SU-DHL-6 (cell line): ENCODE data around the gene HNRNPLL.
"Not testable (repeated sequence)": the region's sequence is repeated elsewhere in the genome, so short reads cannot be mapped to it uniquely, and the experiment has no call there.

Experiments used
- H2AFZ ChIP-seq: fragments of 200-600 bp; sonication (generic); 2 replicates; pipeline ENCODE4 v1.6.1; 2014; ENCODE audit warnings: low read depth, mild to moderate bottlenecking, moderate library complexity, mixed read lengths, antibody characterized with exemption, low read length; ENCODE audit not compliant: severe bottlenecking
- H3F3A ChIP-seq: fragments of 200-600 bp; shearing (Covaris generic); 2 replicates; pipeline ENCODE4 v1.6.0; 2016; ENCODE audit warnings: antibody characterized with exemption, mild to moderate bottlenecking; ENCODE audit not compliant: insufficient read depth
- H3K27ac ChIP-seq: fragments of 200-600 bp; sonication (generic); 2 replicates; pipeline ENCODE4 v1.5.1; 2016; ENCODE audit warnings: low read depth, mild to moderate bottlenecking, low read length, moderate library complexity, mixed read lengths
- H3K27me3 ChIP-seq: fragments of 200-600 bp; sonication (generic), shearing (Covaris generic); 2 replicates; pipeline ENCODE4 v1.6.0; 2014; ENCODE audit warnings: mild to moderate bottlenecking, low read length
- H3K36me3 ChIP-seq: fragments of 200-600 bp; sonication (generic); 2 replicates; pipeline ENCODE4 v1.6.1; 2014; ENCODE audit warnings: mild to moderate bottlenecking, low read length, mixed read lengths
- H3K4me2 ChIP-seq: fragments of 300-600, 200-600 bp; shearing (Covaris generic), sonication (generic); 2 replicates; pipeline ENCODE4 v1.6.0; 2014; ENCODE audit warnings: low read length, low read depth, mild to moderate bottlenecking; ENCODE audit not compliant: poor library complexity, severe bottlenecking
- H3K4me3 ChIP-seq: fragments of 200-600 bp; sonication (generic); 2 replicates; pipeline ENCODE4 v1.5.1; 2014; ENCODE audit warnings: antibody characterized with exemption, low read length, mild to moderate bottlenecking, mixed read lengths; ENCODE audit not compliant: insufficient read depth, poor library complexity, severe bottlenecking
- H3K79me2 ChIP-seq: fragments of 200-600 bp; sonication (generic); 2 replicates; pipeline ENCODE4 v1.6.1; 2014; ENCODE audit warnings: mild to moderate bottlenecking, low read length, moderate library complexity; ENCODE audit not compliant: insufficient read depth
- H3K9ac ChIP-seq: fragments of 200-600 bp; sonication (generic); 2 replicates; pipeline ENCODE4 v1.7.0; 2014; ENCODE audit warnings: mild to moderate bottlenecking, low read length
- H3K9me2 ChIP-seq: fragments of 200-600 bp; sonication (generic); replicated peaks from 2 replicates; pipeline ENCODE4 v1.6.1; 2014; ENCODE audit warnings: low read length; ENCODE audit not compliant: insufficient read depth
- H3K9me3 ChIP-seq: fragments of 200-600 bp; sonication (generic); 2 replicates; pipeline ENCODE4 v1.6.1; 2014; ENCODE audit warnings: low read length, mixed read lengths; ENCODE audit not compliant: insufficient read depth
- H4K20me1 ChIP-seq: fragments of 200-600 bp; sonication (generic); 2 replicates; pipeline ENCODE4 v1.6.1; 2014; ENCODE audit warnings: low read depth, mild to moderate bottlenecking, antibody characterized with exemption, low read length, moderate library complexity, mixed read lengths
- EZH2phosphoT487 ChIP-seq: fragments of 200-600 bp; sonication (generic), shearing (Covaris generic); conservative IDR thresholded peaks from 2 replicates; pipeline ENCODE4 v1.6.1; 2018; ENCODE audit warnings: mild to moderate bottlenecking, antibody characterized with exemption, low read length, moderate library complexity, mixed read lengths
- TF ChIP-seq, protein P1 (sequence below): fragments of 200-600 bp; sonication (generic); IDR thresholded peaks from one replicate; pipeline ENCODE4 v1.5.1; 2017; ENCODE audit warnings: antibody characterized with exemption, mild to moderate bottlenecking, low read length, moderate library complexity; ENCODE audit not compliant: insufficient read depth, poor library complexity, severe bottlenecking

The HNRNPLL gene

DNA sequence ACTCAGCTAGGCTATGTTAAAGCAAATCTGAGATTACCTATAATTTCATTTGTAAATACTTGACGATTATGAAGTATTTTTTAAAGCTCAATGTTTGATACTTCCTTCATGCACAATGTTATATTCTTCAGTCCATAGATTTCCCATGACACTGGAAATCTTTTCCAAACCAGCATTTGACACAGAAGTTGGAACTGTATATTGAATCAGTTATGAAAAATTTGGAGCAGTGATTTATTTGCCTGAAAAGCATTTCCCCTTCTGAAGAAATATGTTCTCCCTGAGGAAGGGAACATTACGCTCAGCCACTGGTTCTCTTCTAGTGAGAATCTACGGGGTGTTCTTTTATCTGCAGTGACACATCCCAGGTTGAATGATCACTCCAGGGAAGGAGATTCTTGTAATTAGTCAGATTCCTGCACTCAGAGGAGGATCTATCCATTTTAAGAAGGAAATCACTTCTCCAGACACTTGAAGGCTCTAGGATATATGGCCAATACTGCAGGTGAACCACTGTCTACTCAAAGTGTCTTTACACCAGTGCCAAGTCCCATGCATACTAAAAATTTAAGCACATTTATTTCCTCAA, 64.7 kb downstream of the HNRNPLL start:
- Histone ChIP-seq H4K20me1 (no peaks in the 10 kb centered on the region), H3F3A (no peaks in the 10 kb centered on the region), H3K9me3 (no peaks in the 10 kb centered on the region), H3K4me3 (no peak overlapping the region), H3K36me3 (no peaks in the 10 kb centered on the region), H3K27me3 (no peaks in the 10 kb centered on the region), H3K27ac (no peak overlapping the region), H3K4me2 (no peak overlapping the region), H3K9ac (no peak overlapping the region), H3K79me2 (no peaks in the 10 kb centered on the region), H3K9me2 (no peaks in the 10 kb centered on the region), H2AFZ (no peak overlapping the region)
- no peak for TF ChIP-seq EZH2phosphoT487
- TF ChIP-seq, protein P1, sequence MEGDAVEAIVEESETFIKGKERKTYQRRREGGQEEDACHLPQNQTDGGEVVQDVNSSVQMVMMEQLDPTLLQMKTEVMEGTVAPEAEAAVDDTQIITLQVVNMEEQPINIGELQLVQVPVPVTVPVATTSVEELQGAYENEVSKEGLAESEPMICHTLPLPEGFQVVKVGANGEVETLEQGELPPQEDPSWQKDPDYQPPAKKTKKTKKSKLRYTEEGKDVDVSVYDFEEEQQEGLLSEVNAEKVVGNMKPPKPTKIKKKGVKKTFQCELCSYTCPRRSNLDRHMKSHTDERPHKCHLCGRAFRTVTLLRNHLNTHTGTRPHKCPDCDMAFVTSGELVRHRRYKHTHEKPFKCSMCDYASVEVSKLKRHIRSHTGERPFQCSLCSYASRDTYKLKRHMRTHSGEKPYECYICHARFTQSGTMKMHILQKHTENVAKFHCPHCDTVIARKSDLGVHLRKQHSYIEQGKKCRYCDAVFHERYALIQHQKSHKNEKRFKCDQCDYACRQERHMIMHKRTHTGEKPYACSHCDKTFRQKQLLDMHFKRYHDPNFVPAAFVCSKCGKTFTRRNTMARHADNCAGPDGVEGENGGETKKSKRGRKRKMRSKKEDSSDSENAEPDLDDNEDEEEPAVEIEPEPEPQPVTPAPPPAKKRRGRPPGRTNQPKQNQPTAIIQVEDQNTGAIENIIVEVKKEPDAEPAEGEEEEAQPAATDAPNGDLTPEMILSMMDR: no peak

DNA sequence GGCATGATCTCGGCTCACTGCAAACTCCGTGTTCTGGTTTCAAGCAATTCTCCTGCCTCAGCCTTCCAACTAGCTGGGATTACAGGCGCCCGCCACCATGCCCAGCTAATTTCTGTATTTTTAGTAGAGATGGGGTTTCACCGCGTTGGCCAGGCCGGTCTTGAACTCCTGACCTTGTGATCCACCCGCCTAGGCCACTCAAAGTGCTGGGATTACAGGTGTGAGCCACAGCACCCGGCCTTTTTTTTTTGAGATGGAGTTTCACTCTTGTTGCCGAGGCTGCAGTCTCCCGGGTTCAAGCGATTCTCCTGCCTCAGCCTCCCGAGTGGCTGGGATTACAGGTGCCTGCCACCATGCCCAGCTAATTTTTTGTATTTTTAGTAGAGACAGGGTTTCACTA, 65.4 kb downstream of the HNRNPLL start:
- H3K4me2 ChIP-seq, H3F3A ChIP-seq, H2AFZ ChIP-seq, H3K9me3 ChIP-seq, H3K27me3 ChIP-seq, H3K36me3 ChIP-seq, H3K9me2 ChIP-seq, H3K27ac ChIP-seq, H3K79me2 ChIP-seq, H4K20me1 ChIP-seq, H3K9ac ChIP-seq, H3K4me3 ChIP-seq: not testable (repeated sequence)

DNA sequence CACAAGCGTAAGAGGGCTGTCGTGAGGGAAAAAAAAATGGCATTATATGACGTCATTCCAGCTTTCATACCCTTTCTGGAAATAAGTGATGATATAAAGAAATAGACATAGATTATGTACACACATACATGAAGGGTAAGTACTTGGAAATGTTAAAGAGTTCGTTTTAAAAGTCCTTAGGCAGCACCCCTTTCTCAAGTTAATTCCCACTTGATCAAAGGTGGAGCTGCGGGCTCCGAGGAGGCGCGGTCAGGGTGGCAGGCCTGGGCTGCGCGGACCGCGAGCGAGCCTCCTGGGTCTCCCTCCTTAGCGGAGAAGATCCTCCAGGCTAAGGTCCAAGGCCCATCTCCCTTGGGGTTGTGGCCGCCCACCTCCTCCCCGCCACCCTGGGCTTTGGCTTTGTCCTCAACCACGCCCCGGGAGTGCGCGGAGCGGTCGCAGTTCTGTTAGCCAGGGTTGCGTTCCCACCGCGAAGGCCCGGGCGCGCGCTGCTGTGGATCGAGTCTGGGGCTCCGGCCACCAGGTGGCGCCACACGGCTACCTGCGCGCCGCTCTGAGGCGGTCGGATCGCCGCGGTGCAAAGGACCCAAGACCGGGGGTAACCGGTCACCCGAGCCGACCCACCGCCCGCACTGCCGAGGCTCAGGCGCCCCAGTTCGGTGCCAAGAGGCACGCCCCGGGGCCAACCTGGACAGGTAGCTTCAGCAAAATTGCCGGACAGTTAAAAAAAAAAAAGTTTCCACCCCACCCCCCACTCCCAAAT, 66.8 kb downstream of the HNRNPLL start:
- TF ChIP-seq, protein P1: peak; percentile 56
- no peak for TF ChIP-seq EZH2phosphoT487

DNA sequence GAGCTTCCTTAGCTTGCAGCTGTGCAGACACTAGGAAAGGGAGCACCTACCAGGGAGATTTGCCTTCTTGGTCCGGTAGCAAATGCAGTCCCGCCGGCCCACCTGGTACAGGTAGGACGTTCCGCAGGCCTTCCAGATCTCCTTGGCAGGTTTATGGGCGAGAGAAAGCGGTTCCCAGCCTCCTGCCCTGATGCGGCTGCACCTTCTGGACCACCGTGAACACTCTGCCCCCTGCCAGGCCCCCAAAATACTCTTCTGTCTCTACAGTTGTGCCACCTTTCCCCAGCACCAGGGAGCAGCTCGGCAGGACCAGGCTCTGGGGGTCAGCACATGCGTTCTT, 67.4 kb downstream of the HNRNPLL start:
- Histone ChIP-seq H4K20me1 (no peaks in the 10 kb centered on the region), H3K9me2 (no peaks in the 10 kb centered on the region), H3K4me2 (no peak overlapping the region), H3K36me3 (no peaks in the 10 kb centered on the region), H3K27ac (no peak overlapping the region), H3K79me2 (no peaks in the 10 kb centered on the region), H3K9ac (no peak overlapping the region), H3F3A (no peaks in the 10 kb centered on the region), H3K27me3 (no peaks in the 10 kb centered on the region), H3K9me3 (no peaks in the 10 kb centered on the region), H3K4me3 (no peak overlapping the region), H2AFZ (no peak overlapping the region)
- TF ChIP-seq EZH2phosphoT487: no peak
- TF ChIP-seq, protein P1: no peak

More for the DNA sequence above, 66.8 kb downstream of the HNRNPLL start:
- Histone ChIP-seq H3K9me3 (no peaks in the 10 kb centered on the region), H3K79me2 (no peaks in the 10 kb centered on the region), H3K27me3 (no peaks in the 10 kb centered on the region), H4K20me1 (no peaks in the 10 kb centered on the region), H3K4me2 (peak overlapping the region; percentile 27), H2AFZ (no peak overlapping the region), H3F3A (no peaks in the 10 kb centered on the region), H3K9me2 (no peaks in the 10 kb centered on the region), H3K27ac (no peak overlapping the region), H3K4me3 (no peak overlapping the region), H3K9ac (no peak overlapping the region), H3K36me3 (no peaks in the 10 kb centered on the region)
